IMR-90 (cell line): ENCODE results near the gene GPR161. TPM values are rescaled to one million over a fixed set of nuclear protein-coding genes. Genes with fewer than 3 reads are reported as not detected.

Source experiments
- ATAC-seq: fragments of 200-7000 bp; cut with Tn5 transposase; 2 replicates; pipeline ENCODE4 v1.9.1; 2020; ENCODE audit warnings: low read depth, mild to moderate bottlenecking, moderate library complexity
- BruUV-seq: library from RNA; stranded (reverse); fragments of 400-500 nt; replicated peaks from 2 replicates; lab custom pipeline; 2021; lab: Mats Ljungman, UMichigan
- CTCF ChIA-PET: fragments of 300-600 bp; formaldehyde crosslinking; extraction: SDS; loops from one replicate; lab custom pipeline; 2021; ENCODE audit warnings: antibody characterized with exemption; lab: Yijun Ruan, JAX
- POLR2A ChIA-PET: fragments of 300-600 bp; sonication (Branson Sonifier 250); formaldehyde crosslinking; loops from one replicate; lab custom pipeline; 2022; ENCODE audit warnings: antibody characterized with exemption; ENCODE audit not compliant: unreplicated experiment; lab: Charles Lee
- DNase-seq: peaks from one replicate; pipeline ENCODE4 v3.0.0; 2013
- H2AFZ ChIP-seq: replicated peaks from 2 replicates; pipeline ENCODE3; 2013; ENCODE audit warnings: low read length, mild to moderate bottlenecking; ENCODE audit not compliant: poor library complexity
- H2AK5ac ChIP-seq: 2 replicates; pipeline ENCODE4 v1.6.1; 2013; ENCODE audit warnings: low read depth, low read length, inconsistent platforms
- H2AK9ac ChIP-seq: replicated peaks from 2 replicates; pipeline ENCODE3; 2013; ENCODE audit warnings: mild to moderate bottlenecking, low read depth, low read length, moderate library complexity; ENCODE audit not compliant: poor library complexity
- H2BK120ac ChIP-seq: 2 replicates; pipeline ENCODE4 v1.6.1; 2013; ENCODE audit warnings: low read depth, low read length, inconsistent platforms
- H2BK15ac ChIP-seq: 3 replicates; pipeline ENCODE4 v1.6.1; 2013; ENCODE audit warnings: low read depth, low read length, inconsistent platforms
- H2BK20ac ChIP-seq: 2 replicates; pipeline ENCODE4 v1.6.1; 2013; ENCODE audit warnings: low read depth, mild to moderate bottlenecking, inconsistent platforms, low read length, moderate library complexity
- H2BK5ac ChIP-seq: 2 replicates; pipeline ENCODE4 v1.6.1; 2013; ENCODE audit warnings: mild to moderate bottlenecking, low read depth, low read length, inconsistent platforms; ENCODE audit not compliant: poor library complexity, severe bottlenecking
- H3K14ac ChIP-seq: replicated peaks from 2 replicates; pipeline ENCODE4 v1.6.1; 2013; ENCODE audit warnings: low read depth, low read length, inconsistent platforms
- H3K18ac ChIP-seq: 2 replicates; pipeline ENCODE4 v1.6.1; 2013; ENCODE audit warnings: low read depth, low read length, control low read depth
- H3K23ac ChIP-seq: 2 replicates; pipeline ENCODE4 v1.6.1; 2013; ENCODE audit warnings: low read depth, low read length, inconsistent platforms
- H3K27ac ChIP-seq: 2 replicates; pipeline ENCODE4 v1.5.1; 2013; ENCODE audit warnings: mild to moderate bottlenecking, control low read depth, low read length; ENCODE audit not compliant: insufficient read depth
- H3K27me3 ChIP-seq: 2 replicates; pipeline ENCODE4 v1.6.1; 2013; ENCODE audit warnings: low read length; ENCODE audit not compliant: control insufficient read depth, insufficient read depth
- H3K36me3 ChIP-seq: 2 replicates; pipeline ENCODE4 v1.6.1; 2013; ENCODE audit warnings: low read length, mixed read lengths; ENCODE audit not compliant: control insufficient read depth, insufficient read depth
- H3K4ac ChIP-seq: 2 replicates; pipeline ENCODE4 v1.6.1; 2013; ENCODE audit warnings: low read depth, low read length, inconsistent platforms
- H3K4me1 ChIP-seq: 2 replicates; pipeline ENCODE4 v1.6.1; 2013; ENCODE audit warnings: low read length, mixed read lengths; ENCODE audit not compliant: control insufficient read depth, insufficient read depth
- H3K4me2 ChIP-seq: 2 replicates; pipeline ENCODE4 v1.6.1; 2013; ENCODE audit warnings: low read depth, mild to moderate bottlenecking, control low read depth, low read length, moderate library complexity
- H3K4me3 ChIP-seq: 2 replicates; pipeline ENCODE4 v1.5.1; 2013; ENCODE audit warnings: low read depth, mild to moderate bottlenecking, control low read depth, low read length, moderate library complexity; ENCODE audit not compliant: insufficient read depth
- H3K56ac ChIP-seq: 2 replicates; pipeline ENCODE4 v1.6.1; 2013; ENCODE audit warnings: low read length, inconsistent platforms; ENCODE audit not compliant: insufficient read depth; ENCODE audit errors: extremely low read depth
- H3K79me1 ChIP-seq, 2 experiments: 2 replicates each; pipeline ENCODE4 v1.6.1; 2013; ENCODE audit warnings: low read length in 2 of 2, inconsistent platforms in 1 of 2, low read depth in 1 of 2
- H3K9ac ChIP-seq: 2 replicates; pipeline ENCODE4 v1.6.1; 2013; ENCODE audit warnings: low read depth, low read length, control low read depth
- H3K9me1 ChIP-seq: 2 replicates; pipeline ENCODE4 v1.6.1; 2013; ENCODE audit warnings: low read length, inconsistent platforms; ENCODE audit not compliant: insufficient read depth
- H3K9me3 ChIP-seq: 2 replicates; pipeline ENCODE4 v1.6.1; 2013; ENCODE audit warnings: low read length; ENCODE audit not compliant: control insufficient read depth, insufficient read depth
- H4K20me1 ChIP-seq: 2 replicates; pipeline ENCODE4 v1.6.1; 2013; ENCODE audit warnings: low read length, inconsistent platforms; ENCODE audit not compliant: insufficient read depth
- H4K5ac ChIP-seq: 2 replicates; pipeline ENCODE4 v1.6.1; 2013; ENCODE audit warnings: mild to moderate bottlenecking, low read depth, low read length, control low read depth
- H4K8ac ChIP-seq, 2 experiments: 2 replicates each; pipeline ENCODE4 v1.6.1; 2013; ENCODE audit warnings: low read depth in 2 of 2, low read length in 2 of 2, control low read depth in 1 of 2, inconsistent platforms in 1 of 2
- H4K91ac ChIP-seq: 2 replicates; pipeline ENCODE4 v1.6.1; 2013; ENCODE audit warnings: low read depth, low read length, inconsistent platforms; ENCODE audit not compliant: insufficient read depth
- CEBPB ChIP-seq: IDR thresholded peaks from 2 replicates; pipeline ENCODE4 v1.6.1; 2012; ENCODE audit warnings: low read depth, low read length, improper control_type of control experiment
- MAZ ChIP-seq: IDR thresholded peaks from 2 replicates; pipeline ENCODE4 v1.6.1; 2012; ENCODE audit warnings: low read depth, mild to moderate bottlenecking, low read length, improper control_type of control experiment, moderate library complexity, borderline replicate concordance
- USF2 ChIP-seq: fragments of 150-350 bp; IDR thresholded peaks from 2 replicates; pipeline ENCODE4 v1.6.1; 2017; ENCODE audit warnings: mild to moderate bottlenecking, antibody characterized with exemption, low read length, low read depth
- WGBS, 2 experiments: methylation state at CpG; one replicate each; pipeline versions ENCODE4 v1.1.5 to v1.1.7; 2013; ENCODE audit warnings: missing lambda C conversion rate in 2 of 2; ENCODE audit not compliant: insufficient read length in 1 of 2; ENCODE audit errors: extremely low coverage in 2 of 2; 5-methylcytosine and 5-hydroxymethylcytosine counted together
- dilution Hi-C: fragments of 300-500 bp; cut with HindIII; formaldehyde crosslinking; loops from one replicate; pipeline ENCODE4 v1.14.3; 2018; ENCODE audit warnings: low sequenced_read_pairs; ENCODE audit not compliant: unreplicated experiment
- in situ Hi-C: fragments of 300-500 bp; cut with MboI; formaldehyde crosslinking; loops from 3 replicates; pipeline ENCODE4 v1.14.3; 2019; ENCODE audit warnings: low sequenced_read_pairs, inconsistent platforms, mixed read lengths
- intact Hi-C: fragments of 100-400 bp; cut with micrococcal nuclease; formaldehyde crosslinking; loops from 2 replicates; pipeline ENCODE4 v1.10.0; 2022
- polyA plus RNA-seq, 3 experiments: library from polyadenylated mRNA; depleted of rRNA; stranded (reverse); fragments of >200 nt; gene quantifications; 2 replicates each; pipeline ENCODE4 v1.2.3, GENCODE V29; 2012; ENCODE audit warnings: low replicate concordance in 1 of 3
- total RNA-seq: library from RNA; depleted of rRNA; stranded (reverse); fragments of >200 nt; gene quantifications from 2 replicates; pipeline ENCODE4 v1.2.3, GENCODE V29; 2012

The GPR161 gene
- total and polyA plus RNA-seq, 2 of the 4 experiments (the other 2 are of a cell fraction) = 12.5 to 13.3 TPM

- dilution Hi-C loops (no loop called here), intact Hi-C loops (no loop called here), in situ Hi-C loops (loop anchor here (25.0 kb wide), 1 partner anchor 963 kb away; the partner anchor contains the start of gene ATP1B1)
- BruUV-seq = no TSS peak
- Histone ChIP-seq H3K79me1 (no peaks in the 10 kb centered on the region), H2BK15ac (no peak overlapping the region), H3K4me1 (no peaks in the 10 kb centered on the region), H2AFZ (no peak overlapping the region), H3K27ac (no peak overlapping the region), H4K8ac (no peak overlapping the region), H3K23ac (no peak overlapping the region), H3K14ac (no peak overlapping the region), H3K4ac (no peak overlapping the region), H3K56ac (no peak overlapping the region), H3K18ac (no peak overlapping the region), H4K5ac (no peak overlapping the region), H3K4me2 (no peak overlapping the region), H3K9me3 (no peaks in the 10 kb centered on the region), H4K91ac (no peak overlapping the region), H4K20me1 (no peaks in the 10 kb centered on the region), H2BK20ac (no peak overlapping the region), H2AK5ac (no peak overlapping the region), H3K36me3 (no peaks in the 10 kb centered on the region), H2BK5ac (no peak overlapping the region), H3K27me3 (no peaks in the 10 kb centered on the region), H3K9me1 (no peaks in the 10 kb centered on the region), H3K4me3 (no peak overlapping the region), H2BK120ac (no peak overlapping the region), H2AK9ac (no peak overlapping the region), H3K9ac (no peak overlapping the region)
- CTCF ChIA-PET = no interaction called here
- DNase-seq (no peak), ATAC-seq (no peak; the same call in 1 of the 2 replicates)
- WGBS, 2 experiments = no CpG with 5 or more reads among the region's 4 CpGs
- POLR2A ChIA-PET = no interaction called here
- TF ChIP-seq USF2 (no peak), CEBPB (no peak), MAZ (no peak)
These were observed 12.2 kb upstream of the GPR161 start for GRCh38 chr1:168148916-168149315.
